H54 (cell line): ENCODE data around the gene RTTN.

Experiments used
- DNase-seq: peaks from one replicate; pipeline ENCODE4 v3.0.0; 2011; ENCODE audit warnings: low spot score, mixed read lengths; ENCODE audit not compliant: insufficient read length
- FAIRE-seq: peaks from 3 replicates; lab custom pipeline; 2011; peaks lifted over from hg19 to GRCh38; lab: Jason Lieb, UNC
- POLR2A ChIP-seq: IDR thresholded peaks from 2 replicates; pipeline ENCODE4 v1.6.1; 2011; ENCODE audit warnings: low read depth, mild to moderate bottlenecking, low read length

Gene RTTN

GRCh38 chr18:70029163-70029562 is 176.3 kb downstream of the RTTN start:
- DNase-seq, result no peak
- TF ChIP-seq POLR2A, result no peak
- FAIRE-seq, result no peak

- FAIRE-seq (no peak), DNase-seq (no peak)
- TF ChIP-seq POLR2A, result no peak
Measured at GRCh38 chr18:70028734-70029133, 176.8 kb downstream of the RTTN start.

GRCh38 chr18:70028084-70028483 is 177.4 kb downstream of the RTTN start:
- no peak for FAIRE-seq
- DNase-seq, result no peak
- TF ChIP-seq POLR2A, result no peak

- no peak for DNase-seq
- FAIRE-seq, result no peak
- TF ChIP-seq POLR2A, result no peak
Measured at GRCh38 chr18:70025580-70025979, 179.9 kb downstream of the RTTN start.

- DNase-seq (no peak), FAIRE-seq (no peak)
- no peak for TF ChIP-seq POLR2A
Measured at GRCh38 chr18:70024829-70025228, 180.7 kb downstream of the RTTN start.

- DNase-seq (no peak), FAIRE-seq (no peak)
- no peak for TF ChIP-seq POLR2A
Measured at GRCh38 chr18:70024093-70024492, 181.4 kb downstream of the RTTN start.

- no peak for DNase-seq
- no peak for TF ChIP-seq POLR2A
- FAIRE-seq, result no peak
Measured at GRCh38 chr18:70022636-70023035, 182.9 kb downstream of the RTTN start.

- TF ChIP-seq POLR2A, result no peak
- DNase-seq, result no peak
- FAIRE-seq, result no peak
Measured at GRCh38 chr18:70021498-70021897, 184.0 kb downstream of the RTTN start.

- DNase-seq (no peak), FAIRE-seq (no peak)
- TF ChIP-seq POLR2A, result no peak
Measured at GRCh38 chr18:70021043-70021442, 184.4 kb downstream of the RTTN start.

GRCh38 chr18:70019991-70020390 is 185.5 kb downstream of the RTTN start:
- FAIRE-seq, result no peak
- no peak for DNase-seq
- no peak for TF ChIP-seq POLR2A

GRCh38 chr18:70019136-70019535 is 186.4 kb downstream of the RTTN start:
- FAIRE-seq (no peak), DNase-seq (no peak)
- no peak for TF ChIP-seq POLR2A

- TF ChIP-seq POLR2A, result no peak
- no peak for DNase-seq
- FAIRE-seq, result no peak
Measured at GRCh38 chr18:70015127-70015526, 190.4 kb downstream of the RTTN start.

- DNase-seq, result no peak
- no peak for FAIRE-seq
- no peak for TF ChIP-seq POLR2A
Measured at GRCh38 chr18:70005580-70005979, 199.9 kb downstream of the RTTN start.

GRCh38 chr18:70004696-70005095 is 200.8 kb downstream of the RTTN start:
- TF ChIP-seq POLR2A, result no peak
- FAIRE-seq, result no peak
- no peak for DNase-seq

- no peak for FAIRE-seq
- no peak for DNase-seq
- no peak for TF ChIP-seq POLR2A
Measured at GRCh38 chr18:69999656-70000055, 205.8 kb downstream of the RTTN start.

- FAIRE-seq, result no peak
- no peak for TF ChIP-seq POLR2A
- DNase-seq, result no peak
Measured at GRCh38 chr18:69998523-69998987, 206.9 kb downstream of the RTTN start.
